ENCODE measurements around the gene SMAD5. TPM values are rescaled to one million over a fixed set of nuclear protein-coding genes. Genes with fewer than 3 reads are reported as not detected.

The SMAD5 gene
- total and polyA plus RNA-seq, 2 of the 8 experiments (the other 6 are each of a cell fraction or from before 2014, with no cell fraction given), result 30.2 to 60.5 TPM

DNA sequence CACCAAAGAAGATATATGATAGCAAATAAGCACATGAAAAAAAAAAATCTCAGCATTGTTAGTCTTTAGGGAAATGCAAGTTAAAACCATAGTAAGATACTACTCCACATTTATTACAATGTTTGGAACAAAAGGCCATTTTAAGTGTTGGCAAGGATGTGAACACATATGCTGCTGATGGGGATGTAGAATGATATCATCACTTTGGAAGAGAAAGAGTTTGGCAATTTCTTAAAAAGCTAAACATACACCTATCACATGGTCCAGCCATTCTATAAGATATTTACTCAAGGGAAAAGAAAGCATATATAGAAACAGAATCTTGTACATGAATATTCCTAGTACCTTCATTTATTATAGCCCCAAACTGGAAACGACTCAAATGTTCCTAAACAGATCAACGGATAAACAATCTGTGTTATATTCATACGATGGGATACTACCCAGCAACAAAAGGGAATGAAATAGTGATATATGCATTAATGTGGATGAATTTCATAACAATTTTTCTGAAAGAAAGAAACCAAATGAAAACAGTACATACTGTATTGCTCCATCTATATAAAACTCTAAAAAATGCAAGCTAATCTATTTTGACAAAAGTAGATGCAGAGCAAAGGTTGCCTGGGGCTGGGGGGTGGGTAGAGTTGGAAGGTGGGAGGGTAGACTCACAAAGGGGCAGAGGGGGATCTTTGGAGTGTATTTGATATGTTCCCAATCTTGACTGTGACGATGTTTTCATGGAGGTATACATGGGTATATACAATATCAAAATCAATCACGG, 45.7 kb upstream of the SMAD5 start:
- H2AK5ac ChIP-seq (ENCODE audit: low read depth, low read length), result no peak overlapping the region
- H3K79me2 ChIP-seq (ENCODE audit: control insufficient read depth in 1 of 2, insufficient read depth in 2 of 2, low read length in 2 of 2), result no peaks in the 10 kb centered on the region
- H2BK5ac ChIP-seq (ENCODE audit: low read depth, low read length), result no peak overlapping the region
- no peak overlapping the region for H3K4me3 ChIP-seq (ENCODE audit: extremely low read depth in 1 of 4, insufficient read depth in 2 of 4, low read depth in 3 of 4, low read length in 4 of 4)
- DNase-seq (ENCODE audit: low read depth in 1 of 2, low spot score in 2 of 2) (no peak), FAIRE-seq (no peak)
- H3K23ac ChIP-seq (ENCODE audit: insufficient read length), result no peak overlapping the region
- H3K9ac ChIP-seq (replicated peaks in 1 of 4; ENCODE audit: extremely low read depth in 1 of 4, low read depth in 3 of 4, low read length in 3 of 4), result no peak overlapping the region
- no peak overlapping the region for H3K18ac ChIP-seq (ENCODE audit: extremely low read depth, low read length)
- H3K27ac ChIP-seq (ENCODE audit: low read depth, low read length), result no peak overlapping the region
- no peak overlapping the region for H3K56ac ChIP-seq (replicated peaks; ENCODE audit: insufficient read length, low read depth, low read length)
- no peaks in the 10 kb centered on the region for H3K9me3 ChIP-seq (ENCODE audit: insufficient read depth in 2 of 2, low read depth in 1 of 2, low read length in 1 of 2)
- H3K4me1 ChIP-seq (replicated peaks in 1 of 4; ENCODE audit: control insufficient read depth in 3 of 4, insufficient read depth in 4 of 4, low read length in 3 of 4), result no peaks in the 10 kb centered on the region
- no peaks in the 10 kb centered on the region for H3K36me3 ChIP-seq (ENCODE audit: control insufficient read depth in 2 of 4, insufficient read depth in 4 of 4, low read length in 3 of 4)
- no peak overlapping the region for H2BK12ac ChIP-seq (ENCODE audit: low read depth, low read length)
- no peak overlapping the region for H2BK15ac ChIP-seq (ENCODE audit: low read length)
- no peak overlapping the region for H3K4me2 ChIP-seq (ENCODE audit: insufficient read depth in 1 of 2, low read depth in 2 of 2, low read length in 2 of 2)
- no peak overlapping the region for H2BK120ac ChIP-seq (replicated peaks; ENCODE audit: low read depth, low read length)
- ChIA-PET POLR2A (ENCODE audit: partially characterized antibody) (interaction anchor here (0.6 kb wide), 1 partner anchor 53 kb away, joined by 3 read pairs; no protein-coding TSS in a partner anchor), CTCF (ENCODE audit: partially characterized antibody) (interaction anchor here (0.6 to 1.4 kb wide), 5 partner anchors 35 to 214 kb away, joined by 3 to 4 read pairs (median 4); no protein-coding TSS in a partner anchor)
- H2BK20ac ChIP-seq (ENCODE audit: low read length), result no peak overlapping the region
- H3K79me1 ChIP-seq (ENCODE audit: low read depth, low read length), result no peaks in the 10 kb centered on the region
- WGBS, 2 experiments (ENCODE audit: extremely low coverage in 1 of 2, insufficient coverage in 1 of 2, insufficient read length in 1 of 2, insufficient replicate concordance in 2 of 2, low coverage in 1 of 2, low lambda C conversion rate in 2 of 2, missing lambda C conversion rate in 1 of 2), result 96% methylated on average over 5 of the region's 5 CpGs; no CpG with 5 or more reads in 1 of the 2 experiments
- H4K20me1 ChIP-seq (replicated peaks in 1 of 2; ENCODE audit: control insufficient read depth in 1 of 2, insufficient read depth in 2 of 2, low read length in 2 of 2), result no peaks in the 10 kb centered on the region
- H3K23me2 ChIP-seq (ENCODE audit: low read depth, low read length), result no peaks in the 10 kb centered on the region
- no peaks in the 10 kb centered on the region for H3K27me3 ChIP-seq (replicated peaks in 1 of 4; ENCODE audit: control insufficient read depth in 3 of 4, extremely low read depth in 1 of 4, insufficient read depth in 3 of 4, low read length in 3 of 4)
- H4K5ac ChIP-seq (ENCODE audit: insufficient read length, low read depth, low read length), result no peak overlapping the region
- H3K14ac ChIP-seq (ENCODE audit: insufficient read length), result no peak overlapping the region
- H4K8ac ChIP-seq (ENCODE audit: extremely low read depth, insufficient read depth, low read length), result no peak overlapping the region
- no peak overlapping the region for H3K4ac ChIP-seq (replicated peaks; ENCODE audit: insufficient read length, low read depth, low read length)
- H4K91ac ChIP-seq (replicated peaks; ENCODE audit: insufficient read length, low read length), result no peak overlapping the region
- H2AFZ ChIP-seq (ENCODE audit: low read length), result no peak overlapping the region
- TF ChIP-seq CHD1 (IDR thresholded peaks at IDR 0.05; ENCODE audit: low read depth, low read length) (no peak), BRCA1 (IDR thresholded peaks at IDR 0.05; ENCODE audit: low read depth, low read length) (no peak), TBP (IDR thresholded peaks at IDR 0.05; ENCODE audit: low read depth, low read length) (no peak), SP1 (IDR thresholded peaks at IDR 0.05; ENCODE audit: low read depth, low read length) (no peak), PHF8 (conservative IDR thresholded peaks at IDR 0.05; ENCODE audit: low read depth, low read length) (no peak), RNF2 (IDR thresholded peaks at IDR 0.05; ENCODE audit: borderline replicate concordance, low read depth, low read length, missing control alignments, poor library complexity, severe bottlenecking) (no peak), TEAD4 (IDR thresholded peaks at IDR 0.05; ENCODE audit: low read depth, low read length) (no peak), CTCF (IDR thresholded peaks at IDR 0.05; ENCODE audit: control extremely low read depth in 1 of 3, insufficient read depth in 1 of 3, low read depth in 1 of 3, low read length in 3 of 3) (no peak), TAF7 (optimal IDR thresholded peaks at IDR 0.05; ENCODE audit: borderline replicate concordance, low read depth, low read length) (no peak), CEBPB (IDR thresholded peaks at IDR 0.05; ENCODE audit: low read depth, low read length) (no peak)

Measured in H1 (cell line).